Activated T-helper 1 cell treated with anti-CD3 and anti-CD28 coated beads, Interleukin-2, amount 50 U/mL, for 16 hours (primary cell): ENCODE data around the gene FAS.

ENCODE experiments used
- DNase-seq, 2 donors: peaks; one replicate each; pipeline ENCODE4 v3.0.0-alpha.2; 2020; ENCODE audit warnings: low read depth in 1 of 2, low spot score in 1 of 2

FAS gene

DNA sequence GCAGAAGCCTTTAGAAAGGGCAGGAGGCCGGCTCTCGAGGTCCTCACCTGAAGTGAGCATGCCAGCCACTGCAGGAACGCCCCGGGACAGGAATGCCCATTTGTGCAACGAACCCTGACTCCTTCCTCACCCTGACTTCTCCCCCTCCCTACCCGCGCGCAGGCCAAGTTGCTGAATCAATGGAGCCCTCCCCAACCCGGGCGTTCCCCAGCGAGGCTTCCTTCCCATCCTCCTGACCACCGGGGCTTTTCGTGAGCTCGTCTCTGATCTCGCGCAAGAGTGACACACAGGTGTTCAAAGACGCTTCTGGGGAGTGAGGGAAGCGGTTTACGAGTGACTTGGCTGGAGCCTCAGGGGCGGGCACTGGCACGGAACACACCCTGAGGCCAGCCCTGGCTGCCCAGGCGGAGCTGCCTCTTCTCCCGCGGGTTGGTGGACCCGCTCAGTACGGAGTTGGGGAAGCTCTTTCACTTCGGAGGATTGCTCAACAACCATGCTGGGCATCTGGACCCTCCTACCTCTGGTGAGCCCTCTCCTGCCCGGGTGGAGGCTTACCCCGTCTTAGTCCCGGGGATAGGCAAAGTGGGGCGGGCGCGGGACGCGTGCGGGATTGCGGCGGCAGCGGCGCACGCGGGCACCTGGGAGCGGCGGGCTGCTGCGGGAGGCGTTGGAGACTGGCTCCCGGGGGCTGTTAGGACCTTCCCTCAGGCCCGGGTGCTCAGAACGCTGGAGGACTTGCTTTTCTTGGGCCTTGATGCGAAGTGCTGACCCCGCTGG, at the start of gene FAS:
Gene FAS (plus strand): TSS at position 415 of the 777 bp plus-strand sequence. CDS start 79 bp downstream, at position 494.
- DNase-seq, result peak; percentile 49 to 76

DNA sequence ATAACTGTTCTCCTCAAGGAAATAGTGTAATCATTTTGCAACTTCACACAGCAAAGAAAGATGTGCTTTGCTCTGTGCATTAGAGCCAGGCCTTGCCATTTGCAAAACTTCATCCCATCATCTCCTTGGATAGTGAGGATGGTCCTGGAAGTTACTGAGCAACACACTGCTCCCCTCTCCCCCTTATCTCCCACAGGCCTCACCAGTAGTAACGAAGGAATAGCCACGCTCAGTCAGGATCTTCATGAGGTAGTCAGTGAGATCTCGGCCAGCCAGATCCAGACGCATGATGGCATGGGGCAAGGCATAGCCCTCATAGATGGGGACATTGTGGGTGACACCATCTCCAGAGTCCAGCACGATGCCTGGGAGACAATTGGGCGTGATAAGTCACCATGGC, 49.6 kb upstream of the FAS start:
- no peak for DNase-seq

GRCh38 chr10:88943778-88944177, 46.8 kb upstream of the FAS start:
- no peak for DNase-seq

DNA sequence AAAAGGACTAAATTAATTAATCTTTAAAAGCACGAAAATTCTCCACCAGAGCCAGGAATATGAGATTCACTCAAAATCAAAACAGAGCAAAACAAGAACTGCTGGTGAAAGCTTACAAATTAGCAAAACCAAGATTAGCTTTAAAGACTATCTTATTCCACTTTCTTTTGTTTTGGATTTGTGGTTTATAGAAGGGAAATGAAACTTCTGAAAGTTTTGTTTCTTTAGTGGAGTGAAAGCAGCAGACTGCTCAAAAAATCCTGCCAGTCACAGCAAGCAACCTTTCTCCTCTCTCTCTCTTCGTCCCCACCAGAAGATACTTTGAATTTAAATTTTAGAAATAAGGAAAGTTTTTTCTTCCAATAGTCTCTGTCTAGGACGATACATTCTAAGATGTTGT, 45.8 kb upstream of the FAS start:
- DNase-seq, result no peak

GRCh38 chr10:88946200-88946599, 44.4 kb upstream of the FAS start:
- no peak for DNase-seq

- no peak for DNase-seq
Observed at GRCh38 chr10:88946965-88947590, 43.5 kb upstream of the FAS start.

DNA sequence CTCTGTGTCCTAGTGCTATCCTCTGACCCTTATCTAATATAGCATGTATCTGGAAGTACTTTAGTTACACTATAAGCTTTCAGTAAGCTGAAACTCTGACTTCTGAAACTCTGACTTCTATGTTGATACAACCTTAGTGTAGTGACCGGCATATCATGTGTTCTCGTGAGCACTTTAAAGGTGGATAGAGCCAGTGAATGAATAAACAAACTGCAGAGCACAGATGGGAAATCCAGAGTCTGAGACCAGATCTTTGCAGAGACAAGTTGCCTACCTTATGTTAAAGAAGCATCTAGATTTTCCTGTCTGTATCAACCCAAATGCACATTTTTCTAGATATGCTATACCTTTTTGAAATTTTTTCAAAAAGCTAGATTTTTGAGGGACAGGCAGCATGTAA, 41.5 kb upstream of the FAS start:
- DNase-seq, result no peak

DNA sequence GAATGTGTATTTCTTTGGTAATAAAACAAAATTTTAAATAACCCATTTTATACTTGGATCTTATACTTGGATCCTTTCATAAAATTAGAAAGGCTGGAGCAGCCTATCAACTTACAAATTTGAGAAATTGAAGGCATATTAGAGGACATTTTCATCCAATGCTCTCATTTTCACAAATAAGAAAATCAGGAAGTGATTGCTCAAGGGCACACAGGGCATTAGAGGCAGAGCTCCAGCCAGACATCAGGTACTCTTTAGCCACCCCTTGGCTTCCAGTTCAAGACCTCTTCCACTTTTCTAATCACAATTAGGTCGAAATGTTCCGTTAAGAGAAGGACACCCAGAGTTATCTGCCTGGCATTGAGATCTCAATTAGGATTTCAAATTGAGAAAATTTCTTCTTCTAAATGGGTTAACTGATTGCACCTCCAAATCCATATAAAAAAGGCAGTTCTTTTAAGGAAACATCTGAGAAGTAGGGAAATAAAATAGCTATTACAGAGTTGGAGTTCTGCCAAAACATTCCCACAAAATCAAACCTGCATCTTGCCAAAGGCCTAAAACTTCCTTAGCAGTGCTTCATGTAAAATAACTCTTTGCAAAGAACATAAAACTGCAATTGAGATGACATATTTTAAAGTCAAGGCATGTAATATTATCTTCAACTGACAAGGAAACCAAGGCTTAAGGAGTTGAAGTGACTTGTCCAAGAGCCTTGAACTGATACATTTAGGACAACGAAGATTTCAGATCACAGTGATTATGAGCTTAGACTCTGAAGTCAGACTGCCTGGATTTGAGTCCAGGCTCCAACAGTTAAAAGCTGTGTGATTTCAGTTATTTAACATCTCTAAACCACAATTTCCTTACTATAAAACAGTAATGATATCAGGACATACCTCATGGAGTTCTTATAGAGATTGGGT, 40.4 kb upstream of the FAS start:
- no peak for DNase-seq

- DNase-seq, result no peak
Observed at GRCh38 chr10:88952647-88953111, 37.9 kb upstream of the FAS start, which contains the start of gene ACTA2. Gene ACTA2, minus strand, starts transcription at chr10:88952773. Its CDS starts 3,843 bp downstream, at chr10:88948930.

GRCh38 chr10:88953662-88954061, 36.9 kb upstream of the FAS start:
- no peak for DNase-seq

GRCh38 chr10:88954458-88955083, 36.0 kb upstream of the FAS start:
- no peak for DNase-seq

DNA sequence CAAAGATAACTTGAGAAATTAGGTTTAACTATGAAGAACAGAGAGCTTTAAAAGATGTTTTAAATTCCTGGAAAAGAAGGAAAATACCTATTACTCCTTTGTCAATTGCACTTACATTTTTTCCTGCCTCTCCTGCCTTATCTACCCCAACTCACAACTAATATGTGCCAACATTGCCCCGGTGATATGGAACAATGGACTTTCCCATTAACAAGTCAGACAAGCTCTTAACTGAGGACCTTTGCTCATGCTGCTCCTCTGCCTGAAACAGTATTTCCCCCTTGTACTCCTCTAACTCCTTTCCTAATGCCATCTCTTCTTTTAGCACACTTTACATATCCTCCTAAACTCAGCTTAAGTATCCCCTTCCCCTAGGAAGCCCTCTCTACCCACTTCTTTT, 33.2 kb upstream of the FAS start:
- DNase-seq, result no peak

- DNase-seq, result no peak
Observed at GRCh38 chr10:88958721-88959120, 31.9 kb upstream of the FAS start.

- DNase-seq, result no peak
Observed at GRCh38 chr10:88960802-88961201, 29.8 kb upstream of the FAS start.

GRCh38 chr10:88961266-88961665, 29.3 kb upstream of the FAS start:
- no peak for DNase-seq

DNA sequence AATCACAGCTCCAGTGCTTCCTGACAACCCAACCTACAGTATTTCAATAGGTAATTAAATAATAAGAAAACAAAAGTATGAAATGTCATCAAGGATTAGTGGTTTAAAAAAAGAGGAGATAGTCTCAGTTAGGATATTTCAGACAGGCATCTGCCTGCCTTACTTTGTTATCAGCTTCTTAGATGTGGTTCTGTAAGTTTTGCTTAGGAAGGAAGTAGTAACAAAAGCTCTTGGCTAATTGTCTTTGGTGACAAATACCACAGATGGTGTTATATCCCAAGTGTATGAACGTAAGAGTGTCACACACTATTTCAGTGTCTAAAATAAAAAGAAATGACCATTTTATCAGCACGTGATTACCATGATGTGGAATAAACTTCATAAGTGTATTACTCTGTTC, 28.3 kb upstream of the FAS start:
- no peak for DNase-seq

- DNase-seq, result no peak
Observed at GRCh38 chr10:88963318-88963717, 27.3 kb upstream of the FAS start.

DNA sequence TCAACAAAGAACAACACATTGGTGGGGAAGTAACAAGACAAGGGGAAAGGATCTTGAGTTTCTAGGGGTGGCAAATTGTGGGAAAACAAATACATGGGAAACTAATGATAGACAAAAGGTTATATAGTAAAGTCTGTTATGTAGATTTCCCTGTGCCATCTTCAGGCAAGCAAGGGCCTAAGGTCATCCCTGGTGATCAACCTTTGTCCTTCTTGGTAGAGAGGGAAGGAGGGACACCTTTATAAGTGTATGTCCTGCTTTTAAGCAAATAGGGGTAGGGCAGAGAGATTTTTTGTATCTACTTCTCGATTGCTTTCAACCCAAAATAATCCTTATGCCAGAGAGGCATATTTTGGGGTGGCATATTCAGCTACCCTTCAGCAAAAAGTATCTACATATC, 26.2 kb upstream of the FAS start:
- no peak for DNase-seq

GRCh38 chr10:88964869-88965415, 25.7 kb upstream of the FAS start:
- no peak for DNase-seq

- no peak for DNase-seq
Observed at GRCh38 chr10:88966797-88967196, 23.8 kb upstream of the FAS start.

GRCh38 chr10:88968391-88968790, 22.2 kb upstream of the FAS start:
- DNase-seq, result no peak
